NCI-H2029 treated with DMSO at 0.1 percent for 48 hours (cell line): ENCODE data around the gene ZDHHC8.
"Not testable (repeated sequence)": the region's sequence is repeated elsewhere in the genome, so short reads cannot be mapped to it uniquely, and the experiment has no call there.

Source experiments
- DNase-seq: peaks from one replicate; lab custom pipeline; 2025; lab: John Stamatoyannopoulos, UW

The ZDHHC8 gene

GRCh38 chr22:20145206-20145831 lies 13.7 kb downstream of the ZDHHC8 start:
- DNase-seq, result no peak

- DNase-seq, result no peak
Observed at GRCh38 chr22:20145832-20146223, 14.2 kb downstream of the ZDHHC8 start.

GRCh38 chr22:20146777-20147176 lies 15.2 kb downstream of the ZDHHC8 start:
- DNase-seq, result no peak

- DNase-seq, result no peak
Observed at GRCh38 chr22:20147237-20147988, 15.8 kb downstream of the ZDHHC8 start.

- DNase-seq, result no peak
Observed at GRCh38 chr22:20148414-20148813, 16.8 kb downstream of the ZDHHC8 start.

GRCh38 chr22:20149257-20150250 lies 17.9 kb downstream of the ZDHHC8 start:
- no peak for DNase-seq

- DNase-seq, result no peak
Observed at GRCh38 chr22:20150381-20151275, 19.0 kb downstream of the ZDHHC8 start, which contains the start of gene CCDC188. TSS of gene CCDC188 (minus strand) at chr22:20151055. CDS start at chr22:20150986, 69 bp downstream.

- DNase-seq, result no peak
Observed at GRCh38 chr22:20151276-20151588, 19.6 kb downstream of the ZDHHC8 start.

- no peak for DNase-seq
Observed at GRCh38 chr22:20152464-20152890, 20.9 kb downstream of the ZDHHC8 start.

- no peak for DNase-seq
Observed at GRCh38 chr22:20153945-20154344, 22.3 kb downstream of the ZDHHC8 start.

- no peak for DNase-seq
Observed at GRCh38 chr22:20154602-20155187, 23.1 kb downstream of the ZDHHC8 start.

GRCh38 chr22:20155330-20156041 lies 23.9 kb downstream of the ZDHHC8 start:
- peak; percentile 17 for DNase-seq

- DNase-seq, result no peak
Observed at GRCh38 chr22:20156042-20156389, 24.4 kb downstream of the ZDHHC8 start.

GRCh38 chr22:20156611-20157429 lies 25.2 kb downstream of the ZDHHC8 start:
- no peak for DNase-seq

- no peak for DNase-seq
Observed at GRCh38 chr22:20157430-20158183, 26.0 kb downstream of the ZDHHC8 start.

GRCh38 chr22:20158391-20159036 lies 26.9 kb downstream of the ZDHHC8 start:
- DNase-seq, result no peak

- no peak for DNase-seq
Observed at GRCh38 chr22:20159076-20159475, 27.5 kb downstream of the ZDHHC8 start.

- not testable (repeated sequence) for DNase-seq
Observed at GRCh38 chr22:20159531-20159930, 27.9 kb downstream of the ZDHHC8 start.
